HepG2 (cell line): ENCODE results near the gene BARX2. TPM values are rescaled to one million over a fixed set of nuclear protein-coding genes. Genes with fewer than 3 reads are reported as not detected.

Experiments used
- ATAC-seq: fragments of 200-7000 bp; cut with Tn5 transposase; 3 replicates; pipeline ENCODE4 v1.9.1; 2020; ENCODE audit warnings: mild to moderate bottlenecking, moderate library complexity
- BruUV-seq: library from RNA; stranded (reverse); fragments of 400-500 nt; replicated peaks from 2 replicates; lab custom pipeline; 2021; lab: Mats Ljungman, UMichigan
- CTCF ChIA-PET: fragments of 300-600 bp; formaldehyde crosslinking; extraction: SDS; loops from one replicate; lab custom pipeline; 2021; ENCODE audit warnings: low total read pairs, inconsistent platforms, low intra/inter-chr PET ratio; lab: Yijun Ruan, JAX
- POLR2A ChIA-PET: fragments of 350-600 bp; sonication (Branson Sonifier 250); formaldehyde crosslinking; loops from one replicate; lab custom pipeline; 2020; ENCODE audit warnings: antibody characterized with exemption, inconsistent platforms; lab: Yijun Ruan, JAX
- DNase-seq: peaks from one replicate; pipeline ENCODE4 v3.0.0-alpha.2; 2015; ENCODE audit warnings: low spot score
- FAIRE-seq: peaks from 3 replicates; lab custom pipeline; 2011; peaks lifted over from hg19 to GRCh38; lab: Jason Lieb, UNC
- H2AFZ ChIP-seq: one replicate; pipeline ENCODE4 v1.6.1; 2011; ENCODE audit warnings: low read length, inconsistent platforms
- H3K27ac ChIP-seq: fragments of 300-600 bp; 3 replicates; pipeline ENCODE4 v1.8.0; 2011; ENCODE audit warnings: mixed run types, mild to moderate bottlenecking, mixed read lengths, low read length, inconsistent platforms; ENCODE audit not compliant: insufficient read depth; ENCODE audit errors: extremely low read length
- H3K27me3 ChIP-seq, 2 experiments: fragments of 200-600 bp in 1 of 2; 2 replicates in 1 of 2; 3 replicates in 1 of 2; pipeline versions ENCODE4 v1.6.0 to v1.8.0; 2011; ENCODE audit warnings: low read length in 2 of 2, mild to moderate bottlenecking in 2 of 2, moderate library complexity in 2 of 2, inconsistent platforms in 1 of 2; ENCODE audit not compliant: insufficient read depth in 2 of 2, control insufficient read depth in 1 of 2
- H3K36me3 ChIP-seq, 2 experiments: fragments of 200-600 bp in 1 of 2; replicated peaks in 1 of 2; 2 replicates in 1 of 2; 3 replicates in 1 of 2; pipeline versions ENCODE4 v1.5.1 to v1.8.0; 2011; ENCODE audit warnings: low read length in 2 of 2, inconsistent platforms in 1 of 2; ENCODE audit not compliant: insufficient read depth in 2 of 2, control insufficient read depth in 1 of 2
- H3K4me1 ChIP-seq: 2 replicates; pipeline ENCODE4 v1.5.1; 2012; ENCODE audit warnings: low read length, inconsistent platforms; ENCODE audit not compliant: insufficient read depth
- H3K4me2 ChIP-seq: 2 replicates; pipeline ENCODE4 v1.6.0; 2011; ENCODE audit warnings: low read depth, low read length, inconsistent platforms
- H3K4me3 ChIP-seq, 3 experiments: fragments of 200-600 bp in 1 of 3; sonication (generic), shearing (Covaris generic) in 1 of 3; replicated peaks in 1 of 3; 2 replicates each; pipeline ENCODE4 v1.5.1; 2011 to 2016; ENCODE audit warnings: low read length in 3 of 3, inconsistent platforms in 2 of 3, low read depth in 2 of 3, mild to moderate bottlenecking in 2 of 3, control low read depth in 1 of 3, mixed read lengths in 1 of 3; ENCODE audit not compliant: insufficient read depth in 1 of 3
- H3K79me2 ChIP-seq: one replicate; pipeline ENCODE4 v1.6.1; 2011; ENCODE audit warnings: low read length, inconsistent platforms; ENCODE audit not compliant: insufficient read depth
- H3K9ac ChIP-seq: 2 replicates; pipeline ENCODE4 v1.6.0; 2011; ENCODE audit warnings: mild to moderate bottlenecking, low read depth, low read length, inconsistent platforms; ENCODE audit not compliant: insufficient read depth
- H3K9me3 ChIP-seq: 2 replicates; pipeline ENCODE4 v1.5.1; 2012; ENCODE audit warnings: mild to moderate bottlenecking, low read length
- H4K20me1 ChIP-seq: 2 replicates; pipeline ENCODE4 v1.6.0; 2011; ENCODE audit warnings: inconsistent platforms, mild to moderate bottlenecking, low read length, moderate library complexity; ENCODE audit not compliant: insufficient read depth
- CEBPB ChIP-seq: IDR thresholded peaks from 2 replicates; pipeline ENCODE4 v1.6.1; 2011; ENCODE audit warnings: low read depth, low read length, improper control_type of control experiment, borderline replicate concordance
- DPF2 ChIP-seq: sonication (generic); formaldehyde crosslinking; IDR thresholded peaks from 2 replicates; pipeline ENCODE4 v1.4.0; 2020; ENCODE audit warnings: mild to moderate bottlenecking, low read depth, missing genetic modification reagents, borderline replicate concordance
- HNF4A ChIP-seq: sonication (generic); formaldehyde crosslinking; IDR thresholded peaks from 2 replicates; pipeline ENCODE4 v1.4.0; 2020; ENCODE audit warnings: missing genetic modification reagents
- HOXA3 ChIP-seq: sonication (generic); formaldehyde crosslinking; IDR thresholded peaks from 2 replicates; pipeline ENCODE4 v1.5.0; 2020; ENCODE audit warnings: missing genetic modification reagents
- IRF2 ChIP-seq: IDR thresholded peaks from 2 replicates; pipeline ENCODE4 v1.6.1; 2018; ENCODE audit warnings: missing genetic modification reagents, missing compliant biosample characterization
- KAT8 ChIP-seq: IDR thresholded peaks from 2 replicates; pipeline ENCODE4 v1.6.1; 2016; ENCODE audit warnings: missing genetic modification reagents, missing compliant biosample characterization
- SALL2 ChIP-seq: sonication (generic); formaldehyde crosslinking; IDR thresholded peaks from 2 replicates; pipeline ENCODE4 v1.8.1; 2023; ENCODE audit warnings: mild to moderate bottlenecking, missing genetic modification reagents, inconsistent platforms
- SOX5 ChIP-seq: IDR thresholded peaks from 2 replicates; pipeline ENCODE4 v1.6.1; 2016; ENCODE audit warnings: borderline replicate concordance
- STAG1 ChIP-seq: sonication (generic); formaldehyde crosslinking; IDR thresholded peaks from 2 replicates; pipeline ENCODE4 v1.4.0; 2020; ENCODE audit warnings: missing genetic modification reagents
- ZKSCAN1 ChIP-seq: fragments of 150-350 bp; IDR thresholded peaks from 2 replicates; pipeline ENCODE4 v1.6.1; 2014; ENCODE audit warnings: low read length
- ZNF121 ChIP-seq: sonication (generic); formaldehyde crosslinking; IDR thresholded peaks from 2 replicates; pipeline ENCODE4 v1.5.0; 2020; ENCODE audit warnings: mild to moderate bottlenecking, missing genetic modification reagents
- ZNF543 ChIP-seq: sonication (generic); formaldehyde crosslinking; IDR thresholded peaks from 2 replicates; pipeline ENCODE4 v1.4.0; 2020; ENCODE audit warnings: mild to moderate bottlenecking, missing genetic modification reagents
- ZNF556 ChIP-seq: sonication (generic); formaldehyde crosslinking; IDR thresholded peaks from 2 replicates; pipeline ENCODE4 v1.4.0; 2020; ENCODE audit warnings: mild to moderate bottlenecking, missing genetic modification reagents, borderline replicate concordance
- ZNF607 ChIP-seq: sonication (generic); formaldehyde crosslinking; IDR thresholded peaks from 2 replicates; pipeline ENCODE4 v1.5.1; 2020; ENCODE audit warnings: missing genetic modification reagents, mild to moderate bottlenecking, borderline replicate concordance
- ZNF615 ChIP-seq: sonication (generic); formaldehyde crosslinking; IDR thresholded peaks from 2 replicates; pipeline ENCODE4 v1.5.0; 2020; ENCODE audit warnings: mild to moderate bottlenecking, missing genetic modification reagents, borderline replicate concordance
- ZNF720 ChIP-seq: sonication (generic); formaldehyde crosslinking; IDR thresholded peaks from 2 replicates; pipeline ENCODE4 v1.4.0; 2020; ENCODE audit warnings: missing genetic modification reagents
- in situ Hi-C: cut with HindIII; loops from 2 replicates; pipeline ENCODE4 v1.10.0; 2017; ENCODE audit warnings: low pct_unique_long_range_greater_than_20kb; ENCODE audit not compliant: extremely low pct_ligation_motif_present
- intact Hi-C: fragments of 100-400 bp; cut with micrococcal nuclease; formaldehyde crosslinking; loops from one replicate; pipeline ENCODE4 v1.10.0; 2022; ENCODE audit not compliant: unreplicated experiment
- polyA plus RNA-seq, 8 experiments: library from polyadenylated mRNA; depleted of rRNA in 3 of 8; stranded (reverse) in 7 of 8; unstranded in 1 of 8; fragments of >200 nt; fragmentation: Illumina TruSeq in 4 of 8; extraction: Trizol in 4 of 8; gene quantifications; 2 replicates each; pipeline versions ENCODE4 v1.2.1 to v1.2.3, GENCODE V29; 2011 to 2016; ENCODE audit warnings: low read depth in 4 of 8, missing spikeins in 1 of 8, mixed read lengths in 1 of 8; ENCODE audit not compliant: insufficient read depth in 1 of 8
- total RNA-seq, 5 experiments: library from RNA; depleted of rRNA; stranded (reverse); fragments of >200 nt; fragmentation: Illumina TruSeq; extraction: Trizol; gene quantifications; 2 replicates each; pipeline ENCODE4 v1.2.3, GENCODE V29; 2016; ENCODE audit warnings: low read depth in 1 of 5
- TF ChIP-seq, protein P1 (sequence below): IDR thresholded peaks from 2 replicates; pipeline ENCODE4 v1.6.1; 2016; ENCODE audit warnings: mild to moderate bottlenecking
- TF ChIP-seq, protein P2 (sequence below): sonication (generic); formaldehyde crosslinking; IDR thresholded peaks from 2 replicates; pipeline ENCODE4 v1.5.0; 2020; ENCODE audit warnings: mild to moderate bottlenecking, missing genetic modification reagents, moderate library complexity
- TF ChIP-seq, protein P3 (sequence below): conservative IDR thresholded peaks from 2 replicates; pipeline ENCODE4 v1.6.1; 2018; ENCODE audit warnings: missing genetic modification reagents
- TF ChIP-seq, protein P4 (sequence below): IDR thresholded peaks from 2 replicates; pipeline ENCODE4 v1.6.1; 2012; ENCODE audit warnings: inconsistent platforms

Gene BARX2
- total and polyA plus RNA-seq, 2 of the 13 experiments (the other 11 are each of a cell fraction or from before 2014, with no cell fraction given): not detected

DNA sequence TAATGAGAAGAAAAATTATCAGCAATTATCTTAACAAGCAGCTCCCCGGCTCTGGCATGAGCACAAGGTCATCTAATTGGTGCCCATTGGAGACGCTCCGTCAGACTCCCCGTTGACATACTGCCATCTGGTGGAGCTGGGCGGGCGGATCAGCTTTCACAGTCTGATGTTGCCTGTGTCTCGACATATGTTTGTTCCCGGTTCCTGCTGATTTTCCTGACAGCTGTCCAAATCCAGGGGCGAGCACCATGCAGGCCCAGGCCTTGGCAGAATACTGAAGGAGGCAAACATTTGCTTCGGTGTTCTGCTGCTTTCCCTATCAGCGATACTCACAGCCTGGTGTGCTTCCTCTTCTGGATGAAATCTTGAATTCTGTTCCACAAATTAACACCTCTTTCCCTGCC, 43.8 kb upstream of the BARX2 start (continued):
- TF ChIP-seq, protein P1, sequence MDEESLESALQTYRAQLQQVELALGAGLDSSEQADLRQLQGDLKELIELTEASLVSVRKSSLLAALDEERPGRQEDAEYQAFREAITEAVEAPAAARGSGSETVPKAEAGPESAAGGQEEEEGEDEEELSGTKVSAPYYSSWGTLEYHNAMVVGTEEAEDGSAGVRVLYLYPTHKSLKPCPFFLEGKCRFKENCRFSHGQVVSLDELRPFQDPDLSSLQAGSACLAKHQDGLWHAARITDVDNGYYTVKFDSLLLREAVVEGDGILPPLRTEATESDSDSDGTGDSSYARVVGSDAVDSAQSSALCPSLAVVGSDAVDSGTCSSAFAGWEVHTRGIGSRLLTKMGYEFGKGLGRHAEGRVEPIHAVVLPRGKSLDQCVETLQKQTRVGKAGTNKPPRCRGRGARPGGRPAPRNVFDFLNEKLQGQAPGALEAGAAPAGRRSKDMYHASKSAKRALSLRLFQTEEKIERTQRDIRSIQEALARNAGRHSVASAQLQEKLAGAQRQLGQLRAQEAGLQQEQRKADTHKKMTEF (CRISPR knock-in tag): 0 out of 2 replicates have a peak, but pooled peaks have one; percentile 41
- TF ChIP-seq STAG1: peak; percentile 97
- no peak for TF ChIP-seq ZNF556 (CRISPR knock-in tag)
- no peak for TF ChIP-seq ZKSCAN1
- TF ChIP-seq KAT8: 0 out of 2 replicates have a peak, but pooled peaks have one; percentile 44
- no peak for TF ChIP-seq DPF2 (CRISPR knock-in tag)
- peak; percentile 17; the same call in 1 of the 2 replicates for TF ChIP-seq HOXA3 (CRISPR knock-in tag)
- no peak for TF ChIP-seq ZNF615 (CRISPR knock-in tag)
- 0 out of 2 replicates have a peak, but pooled peaks have one; percentile 31 for TF ChIP-seq IRF2 (CRISPR knock-in tag)
- peak; percentile 35; the same call in 1 of the 2 replicates for TF ChIP-seq SOX5 (CRISPR knock-in tag)
- TF ChIP-seq ZNF607: no peak

DNA sequence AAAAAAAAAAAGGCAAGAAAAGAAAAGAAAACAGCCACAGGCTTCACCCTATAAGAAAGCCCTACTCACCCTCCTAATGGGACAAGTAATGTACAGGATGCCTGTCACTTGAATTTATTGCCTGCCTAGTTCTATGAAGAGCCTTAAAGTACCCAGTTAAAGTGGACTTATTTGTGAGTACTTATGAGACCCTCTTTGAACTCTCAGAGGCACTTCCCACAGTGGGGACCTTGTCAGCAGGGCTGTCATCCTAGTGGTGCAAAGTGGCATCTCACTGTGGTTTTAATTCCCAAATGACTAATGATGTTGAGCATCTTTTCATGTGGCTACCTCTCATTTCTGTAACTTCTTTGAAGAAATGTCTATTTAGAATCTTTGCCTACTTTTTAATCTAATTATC, 41.8 kb upstream of the BARX2 start:
- Histone ChIP-seq H3K9ac (no peak overlapping the region), H3K79me2 (no peaks in the 10 kb centered on the region), H3K4me1 (peaks cover 14% of the 10 kb centered on the region), H2AFZ (no peak overlapping the region), H3K4me2 (no peak overlapping the region), H3K9me3 (no peaks in the 10 kb centered on the region), H3K27me3 (no peaks in the 10 kb centered on the region), H3K36me3 (no peaks in the 10 kb centered on the region), H4K20me1 (no peaks in the 10 kb centered on the region), H3K4me3 (no peak overlapping the region), H3K27ac (no peak overlapping the region)
- peak; percentile 36; the same call in 1 of the 3 replicates for ATAC-seq
- in situ Hi-C loops (loop anchor here (5.0 kb wide), 2 partner anchors 107 to 217 kb away; no protein-coding TSS in a partner anchor), intact Hi-C loops (no loop called here)
- POLR2A ChIA-PET: no interaction called here
- no TSS peak for BruUV-seq
- no peak for DNase-seq
- no peak for FAIRE-seq
- CTCF ChIA-PET: interaction anchor here (5.4 kb wide), 1 partner anchor 217 kb away, joined by 65 read pairs; no protein-coding TSS in a partner anchor
- no peak for TF ChIP-seq ZNF121
- TF ChIP-seq ZNF720 (CRISPR knock-in tag): no peak
- no peak for TF ChIP-seq CEBPB
- no peak for TF ChIP-seq HNF4A (CRISPR knock-in tag)
- TF ChIP-seq, protein P2, sequence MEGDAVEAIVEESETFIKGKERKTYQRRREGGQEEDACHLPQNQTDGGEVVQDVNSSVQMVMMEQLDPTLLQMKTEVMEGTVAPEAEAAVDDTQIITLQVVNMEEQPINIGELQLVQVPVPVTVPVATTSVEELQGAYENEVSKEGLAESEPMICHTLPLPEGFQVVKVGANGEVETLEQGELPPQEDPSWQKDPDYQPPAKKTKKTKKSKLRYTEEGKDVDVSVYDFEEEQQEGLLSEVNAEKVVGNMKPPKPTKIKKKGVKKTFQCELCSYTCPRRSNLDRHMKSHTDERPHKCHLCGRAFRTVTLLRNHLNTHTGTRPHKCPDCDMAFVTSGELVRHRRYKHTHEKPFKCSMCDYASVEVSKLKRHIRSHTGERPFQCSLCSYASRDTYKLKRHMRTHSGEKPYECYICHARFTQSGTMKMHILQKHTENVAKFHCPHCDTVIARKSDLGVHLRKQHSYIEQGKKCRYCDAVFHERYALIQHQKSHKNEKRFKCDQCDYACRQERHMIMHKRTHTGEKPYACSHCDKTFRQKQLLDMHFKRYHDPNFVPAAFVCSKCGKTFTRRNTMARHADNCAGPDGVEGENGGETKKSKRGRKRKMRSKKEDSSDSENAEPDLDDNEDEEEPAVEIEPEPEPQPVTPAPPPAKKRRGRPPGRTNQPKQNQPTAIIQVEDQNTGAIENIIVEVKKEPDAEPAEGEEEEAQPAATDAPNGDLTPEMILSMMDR (CRISPR knock-in tag): no peak
- TF ChIP-seq, protein P3, sequence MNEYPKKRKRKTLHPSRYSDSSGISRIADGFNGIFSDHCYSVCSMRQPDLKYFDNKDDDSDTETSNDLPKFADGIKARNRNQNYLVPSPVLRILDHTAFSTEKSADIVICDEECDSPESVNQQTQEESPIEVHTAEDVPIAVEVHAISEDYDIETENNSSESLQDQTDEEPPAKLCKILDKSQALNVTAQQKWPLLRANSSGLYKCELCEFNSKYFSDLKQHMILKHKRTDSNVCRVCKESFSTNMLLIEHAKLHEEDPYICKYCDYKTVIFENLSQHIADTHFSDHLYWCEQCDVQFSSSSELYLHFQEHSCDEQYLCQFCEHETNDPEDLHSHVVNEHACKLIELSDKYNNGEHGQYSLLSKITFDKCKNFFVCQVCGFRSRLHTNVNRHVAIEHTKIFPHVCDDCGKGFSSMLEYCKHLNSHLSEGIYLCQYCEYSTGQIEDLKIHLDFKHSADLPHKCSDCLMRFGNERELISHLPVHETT: no peak
- no peak for TF ChIP-seq SALL2 (CRISPR knock-in tag)
- TF ChIP-seq ZNF543 (CRISPR knock-in tag): no peak
- TF ChIP-seq, protein P4, sequence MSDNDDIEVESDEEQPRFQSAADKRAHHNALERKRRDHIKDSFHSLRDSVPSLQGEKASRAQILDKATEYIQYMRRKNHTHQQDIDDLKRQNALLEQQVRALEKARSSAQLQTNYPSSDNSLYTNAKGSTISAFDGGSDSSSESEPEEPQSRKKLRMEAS: no peak
